Middle frontal gyrus (tissue), 1 donor: ENCODE data around the gene OR7C1.
"Not testable (repeated sequence)": the region's sequence is repeated elsewhere in the genome, so short reads cannot be mapped to it uniquely, and the experiment has no call there.

Experiments
- DNase-seq: peaks from one replicate; pipeline ENCODE4 v3.0.0-alpha.2; 2015; ENCODE audit warnings: low spot score; ENCODE audit errors: extremely low spot score

Gene OR7C1

DNA sequence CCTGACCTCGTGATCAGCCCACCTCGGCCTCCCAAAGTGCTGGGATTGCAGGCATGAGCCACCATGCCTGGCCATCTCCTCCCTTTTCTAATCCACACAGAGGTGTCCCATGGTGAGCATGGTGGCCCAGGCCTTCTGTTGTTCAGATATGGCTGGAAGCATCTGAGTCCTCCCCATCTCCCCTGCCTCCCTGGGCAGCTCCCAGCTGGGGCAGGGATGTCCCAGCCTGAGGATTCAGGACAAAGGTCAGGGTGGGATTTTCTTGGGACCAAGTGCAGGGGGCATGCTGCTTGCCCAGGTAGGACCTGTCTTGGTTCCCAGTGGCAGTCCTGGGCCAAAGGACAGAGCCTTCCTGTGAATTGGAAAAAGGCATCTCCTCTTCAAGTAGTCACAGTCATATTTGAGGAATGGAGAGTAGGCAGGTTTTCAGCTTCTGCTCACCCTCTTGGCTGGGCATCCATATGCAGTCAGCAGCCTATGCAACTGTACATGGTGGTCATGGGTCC is 67.5 kb downstream of the OR7C1 start:
- DNase-seq, result no peak

DNA sequence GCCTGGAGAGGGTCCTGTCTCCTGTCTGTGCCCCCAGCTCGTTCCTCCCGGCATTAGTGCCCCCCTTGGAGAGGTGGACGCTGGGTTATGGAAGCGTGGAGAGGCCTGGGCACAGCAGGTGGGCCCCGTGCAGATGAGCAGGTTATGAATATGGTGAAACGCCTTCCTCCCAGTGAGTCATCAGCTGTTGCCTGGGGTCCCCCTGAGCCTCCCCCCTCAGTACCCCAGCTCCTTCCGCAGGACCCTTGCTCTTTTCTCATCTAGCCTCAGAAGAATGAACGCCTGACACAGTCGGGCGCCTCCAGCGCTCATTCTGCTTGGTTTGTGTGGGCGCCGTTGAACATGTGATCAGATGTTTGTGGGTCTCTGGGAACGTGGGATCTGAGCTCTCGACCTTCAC is 69.1 kb downstream of the OR7C1 start:
- not testable (repeated sequence) for DNase-seq

DNA sequence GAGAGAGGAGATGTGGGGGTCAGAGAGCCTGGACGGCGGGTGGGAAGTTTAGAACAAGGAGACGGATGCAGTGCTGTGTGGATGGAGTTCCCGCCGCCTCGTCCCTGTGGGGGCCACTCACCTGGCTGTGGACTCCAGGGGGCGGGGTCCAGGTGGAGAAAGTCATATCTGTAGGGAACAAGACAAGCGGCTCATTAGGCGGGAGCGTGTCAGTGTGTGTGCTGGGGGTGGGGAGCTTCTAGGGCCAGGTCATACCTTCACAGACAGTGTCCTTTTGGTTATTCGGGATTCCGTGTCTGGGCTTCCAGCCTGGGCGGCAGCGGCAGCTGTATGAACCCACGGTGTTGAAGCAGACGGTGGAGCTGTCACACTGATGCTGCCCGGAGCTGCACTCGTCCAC is 69.6 kb downstream of the OR7C1 start:
- not testable (repeated sequence) for DNase-seq

DNA sequence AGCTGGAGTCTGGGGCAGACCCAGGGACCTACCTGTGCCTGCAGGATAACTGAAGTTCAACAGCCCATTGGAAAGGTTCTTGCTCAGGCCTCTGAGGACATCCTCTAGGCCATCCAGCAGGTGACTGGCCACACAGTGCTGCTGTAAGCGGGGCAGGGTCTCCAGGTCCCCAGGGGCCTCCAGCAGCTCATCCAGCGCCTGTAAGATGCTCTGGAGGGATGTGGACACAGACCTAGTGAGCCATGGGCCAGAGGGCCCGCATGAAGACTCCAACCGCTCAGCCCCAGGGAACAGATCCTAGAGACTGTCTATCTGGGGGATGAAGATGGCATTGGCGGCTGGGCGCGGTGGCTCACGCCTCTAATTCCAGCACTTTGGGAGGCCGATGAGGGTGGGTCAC is 70.6 kb downstream of the OR7C1 start:
- no peak for DNase-seq

DNA sequence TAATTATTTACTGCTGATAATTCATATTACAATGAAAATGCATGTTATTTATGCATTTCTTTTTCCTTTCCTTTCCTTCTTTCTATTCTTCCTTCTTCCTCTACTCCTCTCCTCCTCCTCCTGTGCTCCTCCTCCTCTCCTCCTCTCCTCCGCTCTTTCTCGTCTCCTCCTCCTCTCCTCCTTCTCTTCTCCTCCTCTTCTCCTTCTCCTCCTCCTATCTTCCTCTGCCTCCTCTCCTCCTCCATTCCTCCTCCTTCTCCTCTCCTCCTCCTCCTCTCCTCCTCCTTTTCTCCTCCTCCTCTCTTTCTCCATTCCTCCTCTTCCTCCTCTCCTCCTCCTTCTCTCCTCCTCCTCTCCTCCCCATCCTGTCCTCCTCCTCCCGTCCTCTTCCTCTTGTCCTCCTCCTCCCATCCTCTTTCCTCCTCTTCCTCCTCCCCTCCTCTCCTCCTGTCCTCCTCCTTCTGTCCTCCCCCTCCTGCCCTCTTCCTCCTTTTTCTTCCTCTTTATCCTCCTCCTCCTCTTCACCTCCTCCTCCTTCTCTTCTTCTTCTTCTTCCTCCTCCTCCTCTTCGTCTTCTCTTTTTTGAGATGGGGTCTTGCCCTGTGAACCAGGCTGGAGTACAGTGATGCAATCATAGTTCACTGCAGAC is 71.4 kb downstream of the OR7C1 start:
- no peak for DNase-seq

DNA sequence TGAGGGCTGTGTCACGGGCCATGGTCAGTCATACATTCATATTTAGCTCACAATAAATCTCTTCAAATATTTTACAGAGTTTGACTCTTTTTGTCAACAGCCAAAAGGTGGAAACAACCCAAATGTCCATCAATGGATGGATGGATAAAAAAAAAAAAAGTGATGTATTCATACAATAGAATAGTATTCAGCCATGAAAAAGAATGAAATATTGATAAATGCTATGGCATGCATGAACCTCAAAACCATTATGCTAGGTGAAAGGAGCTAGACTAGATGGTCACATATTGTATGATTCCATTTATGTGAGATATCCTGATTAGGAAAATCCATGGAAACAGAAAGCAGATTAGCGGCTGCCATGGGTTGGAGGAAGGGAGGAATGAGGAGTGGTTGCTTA is 72.9 kb downstream of the OR7C1 start:
- DNase-seq, result no peak

DNA sequence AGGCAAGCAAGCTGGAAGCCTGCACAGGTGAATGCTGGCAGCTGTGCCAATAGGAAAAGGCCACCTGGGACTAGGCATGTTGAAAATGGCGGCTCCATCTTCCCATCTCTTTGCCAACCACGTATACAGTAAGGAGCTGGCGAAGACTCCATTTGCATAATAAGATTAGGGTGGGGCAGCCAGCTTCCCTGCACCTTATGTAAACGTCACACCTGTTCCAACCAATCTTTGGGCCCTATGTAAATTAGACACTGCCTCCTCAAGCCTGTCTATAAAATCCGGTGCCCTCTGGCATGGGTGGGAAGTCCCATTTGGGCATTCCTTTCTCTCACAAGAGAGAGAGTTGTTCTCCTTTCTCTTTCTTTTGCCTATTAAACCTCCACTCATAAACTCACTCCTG is 73.4 kb downstream of the OR7C1 start:
- no peak for DNase-seq

DNA sequence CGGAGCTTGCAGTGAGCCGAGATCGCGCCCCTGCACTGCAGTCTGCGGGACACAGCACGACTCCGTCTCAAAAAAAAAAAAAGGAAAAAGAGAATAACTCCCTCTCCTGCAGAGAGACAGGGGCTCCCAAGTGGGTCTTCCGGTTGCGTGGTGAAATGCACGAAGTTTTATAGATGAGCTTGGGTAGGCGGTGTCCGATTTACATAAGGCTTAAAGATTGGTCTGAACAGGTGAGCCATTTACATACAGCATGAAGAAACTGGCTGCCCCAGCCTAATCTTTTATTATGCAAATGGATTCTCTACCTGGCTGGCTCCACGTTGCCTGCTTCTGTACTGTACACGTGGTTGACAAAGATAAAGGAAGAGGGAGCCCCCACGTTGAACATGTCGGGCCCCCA is 76.2 kb downstream of the OR7C1 start:
- DNase-seq, result no peak

DNA sequence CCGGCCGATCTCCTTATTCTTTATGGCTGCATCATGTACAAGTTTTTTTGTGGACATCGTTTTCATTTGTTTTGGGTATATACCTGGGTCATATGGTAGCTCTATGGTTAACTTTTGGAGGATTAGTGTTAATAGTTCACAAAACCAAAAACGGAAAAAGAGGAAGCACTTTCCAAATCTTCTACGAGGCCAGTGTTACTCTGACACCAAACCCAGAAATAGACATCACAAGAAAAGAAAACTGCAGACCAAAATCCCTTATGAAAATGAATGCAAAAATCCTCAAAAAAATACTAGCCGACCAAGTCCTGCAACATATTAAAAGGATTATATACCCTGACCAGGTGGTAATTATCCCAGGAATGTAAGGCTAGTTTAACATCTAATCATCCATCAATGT is 86.4 kb downstream of the OR7C1 start:
- DNase-seq, result no peak
